HG03565 (cell line): Measurements from ENCODE around the gene TM9SF1.
"Not testable (repeated sequence)": the region's sequence is repeated elsewhere in the genome, so short reads cannot be mapped to it uniquely, and the experiment has no call there.

ENCODE experiments used
- ATAC-seq: cut with Tn5 transposase; IDR thresholded peaks from one replicate; pipeline ENCODE4 v1.9.1; 2021; ENCODE audit warnings: mild to moderate bottlenecking, moderate library complexity; ENCODE audit not compliant: unreplicated experiment

Gene TM9SF1

DNA sequence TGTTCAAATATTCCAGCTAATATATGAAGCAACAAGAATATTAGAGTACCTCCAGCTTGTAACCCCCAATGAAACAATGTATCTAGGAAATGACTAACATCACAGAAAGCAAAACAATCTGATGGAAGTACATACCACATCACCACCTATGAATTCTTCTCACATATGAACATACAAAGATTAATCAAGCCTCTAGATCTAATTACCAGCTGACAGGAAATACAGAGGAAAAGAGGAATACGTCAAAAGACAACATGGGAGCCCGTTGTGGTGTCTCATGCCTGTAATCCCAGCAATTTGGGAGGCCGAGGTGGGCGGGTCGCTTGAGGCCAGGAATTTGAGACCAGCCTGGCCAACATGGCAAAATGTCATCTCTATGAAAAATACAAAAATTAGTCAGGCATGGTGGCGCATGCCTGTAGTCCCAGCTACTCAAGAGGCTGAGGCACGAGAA lies 29.4 kb upstream of the TM9SF1 start:
- no peak for ATAC-seq

DNA sequence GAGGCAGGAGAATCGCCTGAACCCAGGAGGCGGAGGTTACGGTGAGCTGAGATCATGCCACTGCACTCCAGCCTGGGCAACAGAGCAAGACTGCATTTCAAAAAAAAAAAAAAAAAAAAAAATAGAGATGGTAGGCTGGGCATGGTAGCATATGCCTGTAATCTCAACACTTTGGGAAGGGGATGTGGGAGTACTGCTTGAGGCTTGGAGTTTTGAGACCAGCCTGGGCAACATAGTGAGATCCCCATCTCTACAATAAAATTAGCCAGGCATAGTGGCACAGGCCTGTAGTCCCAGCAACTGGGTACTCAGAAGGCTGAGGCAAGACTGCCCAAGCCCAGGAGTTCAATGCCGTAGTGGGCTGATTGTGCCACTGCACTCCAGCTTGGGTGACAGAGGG lies 27.7 kb upstream of the TM9SF1 start:
- not testable (repeated sequence) for ATAC-seq

DNA sequence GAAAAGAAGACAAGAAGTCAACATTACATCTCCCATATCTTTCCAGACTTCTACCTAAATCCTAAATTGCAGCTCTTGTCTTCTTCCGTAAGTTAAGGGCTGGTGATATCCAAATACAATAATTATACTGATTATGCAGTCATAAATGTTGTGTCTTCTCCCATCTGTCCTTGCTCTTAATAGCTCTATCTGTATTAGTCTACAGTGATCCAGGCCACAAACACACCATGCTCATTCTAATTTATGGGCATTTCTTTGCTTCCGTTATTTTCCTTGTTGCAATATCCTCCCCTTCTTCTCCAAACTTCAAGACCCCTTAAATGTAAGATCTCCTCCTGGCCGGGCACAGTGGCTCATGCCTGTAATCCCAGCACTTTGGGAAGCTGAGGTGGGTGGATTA lies 24.3 kb upstream of the TM9SF1 start:
- ATAC-seq = no peak

DNA sequence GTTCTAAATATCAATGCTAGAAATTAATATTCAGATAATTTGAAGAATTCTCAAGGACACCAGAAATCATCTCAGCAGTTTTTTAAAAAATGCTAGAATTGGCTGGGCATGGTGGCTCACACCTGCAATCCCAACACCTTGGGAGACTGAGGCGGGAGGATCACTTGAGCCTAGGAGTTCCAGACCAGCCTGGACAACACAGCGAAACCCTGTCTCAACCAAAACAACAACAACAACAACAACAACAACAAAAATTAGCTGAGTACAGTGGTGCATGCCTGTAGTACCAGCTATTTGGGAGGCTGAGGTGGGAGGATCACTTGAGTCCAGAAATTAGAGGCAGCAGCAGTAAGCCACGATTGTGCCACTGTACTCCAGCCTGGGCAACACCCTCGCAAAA lies 23.8 kb upstream of the TM9SF1 start:
- no peak for ATAC-seq

DNA sequence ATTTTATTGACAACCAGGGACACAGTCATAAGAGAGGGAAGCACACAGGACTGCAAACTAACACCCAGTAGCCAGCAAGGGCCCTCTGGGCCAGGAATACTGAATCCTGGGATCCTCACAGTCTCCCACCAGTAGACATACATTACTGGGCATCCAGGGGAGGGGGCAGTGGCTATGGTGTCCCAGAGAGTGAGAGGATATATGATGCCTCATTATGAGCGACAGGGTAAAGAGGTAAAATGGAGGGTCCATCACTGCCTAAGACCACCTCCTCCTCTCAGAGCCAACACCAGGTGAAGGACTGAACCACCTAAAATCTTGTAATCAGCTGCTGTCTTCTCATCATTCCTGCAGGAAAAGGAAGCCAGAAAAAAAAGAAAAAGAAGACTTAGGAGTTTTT lies 21.6 kb upstream of the TM9SF1 start:
- not testable (repeated sequence) for ATAC-seq

DNA sequence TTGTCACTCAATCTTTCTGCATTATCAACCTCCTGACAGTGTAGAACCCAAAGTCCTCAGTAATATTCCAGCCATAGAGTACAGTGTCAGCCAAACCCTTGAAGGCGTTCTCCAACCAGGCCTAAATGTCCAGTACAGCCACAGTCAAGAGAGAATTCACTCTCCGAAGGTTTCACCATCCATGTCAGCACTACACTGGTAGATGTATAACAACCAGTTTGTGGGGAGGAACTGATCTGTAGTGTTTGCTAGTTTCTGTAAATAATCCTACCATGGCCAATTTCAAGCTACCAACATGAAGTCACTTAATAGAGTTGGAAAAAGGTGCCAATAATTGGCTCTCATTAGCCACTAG lies 21.1 kb upstream of the TM9SF1 start:
- ATAC-seq = no peak

DNA sequence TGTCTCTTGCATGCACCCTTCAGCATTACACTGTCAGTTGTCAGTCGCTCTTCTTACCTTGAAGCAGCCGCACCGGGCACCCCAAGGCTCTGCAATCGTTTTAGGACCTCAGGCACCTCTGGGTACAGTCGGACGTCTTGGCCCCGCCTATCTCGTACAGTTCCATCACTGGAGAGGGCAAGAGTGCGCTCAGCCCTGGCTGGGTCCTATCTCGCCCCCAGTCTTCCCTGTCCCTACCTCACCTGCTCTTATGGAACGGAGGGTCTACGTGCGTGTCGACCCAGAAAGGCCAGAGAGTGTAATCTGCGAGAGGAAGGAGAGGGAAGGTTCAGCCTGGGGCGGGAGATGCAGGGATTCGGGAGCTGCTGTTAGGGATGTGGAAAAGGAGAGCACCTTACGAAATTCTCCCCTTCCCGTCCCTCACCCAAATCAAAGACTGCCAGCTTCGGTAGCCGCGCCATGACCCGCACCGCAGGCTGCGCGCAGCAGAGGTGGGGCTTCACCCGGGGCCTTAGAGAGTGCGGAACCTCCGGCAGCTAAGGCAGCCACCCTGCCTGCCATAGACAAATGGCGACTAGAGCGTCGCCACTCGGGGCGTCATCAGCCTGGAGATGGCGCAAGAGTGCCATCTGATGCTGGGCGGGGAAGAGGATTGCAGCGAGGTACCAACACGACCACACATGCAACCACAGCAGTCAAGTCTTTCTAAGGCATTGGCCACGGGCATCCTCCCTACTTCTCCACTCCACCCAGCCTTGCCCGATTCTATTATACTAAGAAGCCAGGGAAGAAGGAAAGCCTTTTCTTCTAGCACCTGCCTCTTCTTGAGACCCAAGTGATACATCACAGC lies 20.5 kb upstream of the TM9SF1 start, which contains the start of gene MDP1:
Gene MDP1, minus strand, starts transcription at position 572 of the 850 bp plus-strand sequence. Its CDS starts 111 bp downstream, at position 461.
- ATAC-seq = peak; percentile 53

DNA sequence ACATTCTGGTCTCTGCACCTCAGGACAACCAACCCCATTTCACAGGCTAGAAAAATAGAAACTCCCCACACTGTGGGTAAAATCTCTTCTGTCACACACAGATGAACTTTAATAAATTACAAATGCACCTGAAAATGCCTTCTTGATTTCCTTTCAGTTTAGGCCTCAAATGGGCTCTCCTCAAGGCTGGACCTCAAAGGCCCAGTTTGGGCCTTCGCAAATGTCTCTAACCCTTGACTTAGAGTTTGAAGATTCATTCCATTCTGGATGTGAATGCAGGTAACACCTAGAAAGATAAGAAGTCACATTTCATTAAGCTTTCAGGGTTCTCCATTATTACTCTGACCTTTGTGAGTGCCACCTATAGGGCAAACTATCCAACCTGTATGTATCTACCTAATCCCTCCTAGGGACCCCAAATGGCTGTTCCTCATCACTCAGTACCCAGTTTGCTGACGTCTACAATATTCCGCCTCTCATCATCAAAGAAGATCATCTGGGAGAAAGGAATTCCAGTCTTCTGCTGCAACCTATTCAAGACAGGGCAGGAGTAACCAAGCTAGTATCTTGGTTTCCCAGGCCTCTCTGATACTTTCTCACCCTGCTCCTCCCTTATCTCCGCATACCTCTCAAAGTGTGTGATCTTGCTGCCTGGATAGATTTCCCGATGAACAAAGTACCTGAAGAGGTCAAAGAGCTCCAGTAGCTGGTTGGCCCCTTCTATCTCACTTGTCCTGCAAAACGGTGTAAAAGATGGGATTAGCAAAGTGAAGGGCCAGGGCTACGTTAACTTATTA lies 18.8 kb upstream of the TM9SF1 start:
- ATAC-seq = no peak

DNA sequence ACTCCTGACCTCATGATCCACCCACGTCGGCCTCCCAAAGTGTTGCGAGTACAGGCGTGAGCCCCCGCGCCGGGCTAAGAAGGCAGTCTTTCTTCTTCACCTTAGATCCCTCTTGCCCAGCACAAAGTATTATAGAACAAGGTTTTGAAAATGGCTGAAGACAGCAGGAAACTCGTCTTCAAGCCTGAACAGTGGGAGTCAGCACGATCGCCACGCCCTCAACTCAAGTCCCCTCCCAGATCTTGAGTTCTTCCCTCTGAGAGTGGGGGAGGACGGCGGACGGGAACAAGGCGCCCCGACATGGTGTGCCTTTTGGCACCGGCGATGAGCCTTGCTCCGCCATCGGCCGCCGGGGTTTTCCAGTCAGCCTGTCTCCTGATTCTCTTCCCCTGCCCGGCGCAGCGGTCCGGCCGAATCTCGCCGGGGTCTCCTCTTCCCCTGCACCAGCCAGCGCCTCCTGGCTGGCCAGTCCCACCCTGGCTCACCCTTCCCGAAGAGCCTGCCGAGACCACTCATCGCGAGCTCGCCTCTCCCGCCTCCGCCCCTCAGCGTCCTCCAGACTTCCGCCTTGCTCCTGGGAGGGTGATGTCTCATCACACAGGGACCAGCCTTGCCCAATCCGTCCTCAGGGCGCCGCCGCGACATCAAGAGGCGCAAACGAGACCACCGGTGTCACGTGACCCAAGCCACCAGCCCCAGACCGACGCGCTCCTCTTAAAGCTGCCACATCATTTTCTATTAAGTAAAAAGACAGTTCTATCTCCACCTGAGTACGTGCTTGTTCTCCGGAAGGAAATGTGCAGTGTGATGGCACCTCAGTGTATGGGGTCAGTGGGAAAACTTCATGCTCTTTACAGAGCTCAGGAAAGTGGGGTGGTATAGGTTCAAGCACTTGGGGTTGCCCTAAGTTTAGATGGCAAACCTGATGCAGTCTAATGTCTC lies 18.0 kb upstream of the TM9SF1 start, which contains the start of gene CHMP4A:
Gene CHMP4A, minus strand, starts transcription at position 565 of the 942 bp plus-strand sequence. Its CDS starts 49 bp downstream, at position 516.
- ATAC-seq = peak; percentile 73

DNA sequence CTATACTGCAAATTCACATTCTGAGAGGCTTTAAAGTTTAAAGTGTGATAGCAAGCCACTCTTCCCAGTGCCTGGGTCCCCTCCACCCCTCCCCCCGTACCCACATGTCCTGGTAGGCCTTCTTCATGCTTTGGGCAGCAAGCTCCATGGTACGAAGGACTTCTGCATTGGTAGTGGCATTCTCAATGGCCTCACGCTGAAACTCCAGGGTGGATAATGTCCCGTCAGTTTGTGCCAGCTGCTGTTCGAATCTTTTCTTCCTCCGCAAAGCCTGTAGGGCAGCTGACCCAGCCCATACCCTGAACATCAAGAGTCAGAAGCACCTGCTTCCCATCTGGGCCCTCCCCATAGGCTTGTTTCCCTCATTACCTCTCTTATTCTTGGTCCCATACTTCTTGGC lies 16.1 kb upstream of the TM9SF1 start:
- ATAC-seq = no peak

DNA sequence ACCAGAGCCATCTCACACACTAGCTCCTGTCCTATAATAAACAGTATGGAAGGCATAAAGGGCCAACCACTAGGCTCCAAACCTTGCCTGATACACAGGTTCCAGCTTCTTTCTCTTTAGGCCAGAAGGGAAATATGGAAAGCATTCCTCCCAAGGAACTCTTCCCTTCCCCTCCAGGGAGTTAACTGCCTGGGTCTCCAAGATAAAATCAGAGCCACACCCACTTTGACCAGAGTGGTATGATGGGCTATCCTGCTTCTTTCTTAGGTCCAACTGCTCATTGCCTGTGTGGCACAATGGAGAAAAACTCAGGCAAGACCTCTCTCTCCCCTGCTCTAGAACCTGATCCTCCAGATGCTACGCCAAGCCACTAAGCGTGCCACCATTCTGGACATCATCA lies 12.4 kb upstream of the TM9SF1 start:
- ATAC-seq = no peak

DNA sequence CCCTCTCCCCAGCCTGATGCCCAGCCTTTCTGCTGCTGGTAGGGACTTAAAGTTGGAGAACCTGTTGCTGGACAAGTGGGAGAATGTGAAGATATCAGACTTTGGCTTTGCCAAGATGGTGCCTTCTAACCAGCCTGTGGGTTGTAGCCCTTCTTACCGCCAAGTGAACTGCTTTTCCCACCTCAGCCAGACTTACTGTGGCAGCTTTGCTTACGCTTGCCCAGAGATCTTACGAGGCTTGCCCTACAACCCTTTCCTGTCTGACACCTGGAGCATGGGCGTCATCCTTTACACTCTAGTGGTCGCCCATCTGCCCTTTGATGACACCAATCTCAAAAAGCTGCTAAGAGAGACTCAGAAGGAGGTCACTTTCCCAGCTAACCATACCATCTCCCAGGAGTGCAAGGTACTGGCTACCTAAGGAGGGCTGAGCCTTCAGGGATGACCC lies 11.9 kb upstream of the TM9SF1 start:
- ATAC-seq = no peak

DNA sequence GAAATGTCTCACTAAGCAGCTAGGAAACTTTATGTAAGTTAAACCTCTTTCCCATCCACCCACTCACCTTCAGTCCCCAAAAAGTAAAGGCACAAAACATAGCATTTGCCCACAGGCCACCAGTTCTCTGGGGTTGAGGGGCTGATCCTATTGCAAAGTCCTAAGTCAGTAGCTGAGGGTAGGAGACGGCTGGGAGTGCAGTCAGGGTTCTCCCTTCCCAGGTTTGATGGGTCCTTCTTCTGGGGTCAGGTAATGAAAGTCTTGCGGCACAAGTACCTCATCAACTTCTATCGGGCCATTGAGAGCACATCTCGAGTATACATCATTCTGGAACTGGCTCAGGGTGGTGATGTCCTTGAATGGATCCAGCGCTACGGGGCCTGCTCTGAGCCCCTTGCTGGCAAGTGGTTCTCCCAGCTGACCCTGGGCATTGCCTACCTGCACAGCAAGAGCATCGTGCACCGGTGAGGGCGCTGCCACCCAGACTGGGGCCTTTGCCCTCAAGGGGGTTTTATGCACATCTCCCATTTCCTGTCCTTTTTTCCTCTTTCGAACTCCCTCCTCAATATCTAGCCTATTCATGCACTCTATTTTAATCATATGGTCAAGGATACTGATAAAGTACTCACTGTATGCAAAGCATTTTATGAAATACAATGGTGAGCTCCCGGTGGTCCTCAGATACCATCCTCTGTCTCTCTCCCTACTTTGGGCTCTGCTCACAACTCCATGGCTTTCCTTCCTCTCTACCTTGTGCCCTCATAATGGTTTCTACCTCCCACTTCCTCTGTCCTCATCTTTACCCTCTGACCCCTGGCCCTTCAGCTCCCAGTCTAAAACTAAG lies 11.2 kb upstream of the TM9SF1 start:
- no peak for ATAC-seq

DNA sequence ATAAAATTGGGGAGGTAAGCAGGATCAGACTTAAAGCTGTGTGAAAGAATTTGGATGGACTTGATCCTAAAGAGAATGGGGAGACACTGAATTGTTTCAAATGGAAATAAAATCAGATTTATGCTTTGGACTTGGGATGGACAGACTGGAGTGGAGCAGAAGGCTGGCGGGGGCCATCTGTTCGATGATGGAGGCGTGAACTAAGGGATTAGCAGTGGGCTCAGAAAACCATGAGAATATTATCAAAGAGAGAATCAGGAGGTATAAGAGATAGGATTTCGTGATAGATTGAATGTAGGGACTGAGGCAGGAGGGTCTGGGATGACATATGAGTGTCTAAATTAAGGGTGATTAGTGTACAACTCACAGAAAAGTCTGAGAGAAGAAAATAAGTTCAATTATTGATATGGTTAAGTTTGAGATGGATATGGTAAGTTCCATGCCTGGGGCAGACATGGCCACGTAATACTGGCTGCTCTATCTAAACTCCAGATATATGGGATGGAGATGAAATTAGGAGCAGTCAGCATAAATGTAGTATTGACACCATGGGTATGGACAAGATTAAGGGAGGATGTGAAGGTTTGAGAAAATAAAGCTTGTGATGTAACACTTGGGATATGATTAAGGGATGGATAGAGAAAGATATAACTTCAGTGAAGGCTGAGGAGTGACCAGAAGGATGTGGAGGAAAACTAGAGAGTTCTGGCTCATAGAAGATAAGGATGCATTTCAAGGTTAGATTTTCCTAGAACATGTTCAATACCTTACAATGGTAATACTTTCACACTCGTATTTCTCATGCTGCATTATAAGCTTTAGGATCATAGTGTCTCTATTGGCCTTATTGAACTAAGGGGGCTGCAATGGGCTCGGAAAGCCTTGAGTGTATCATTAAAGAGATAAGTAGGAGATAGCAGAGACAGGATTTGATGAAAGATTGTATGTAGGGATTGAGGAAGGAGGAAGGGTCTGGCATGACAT lies 9.2 kb upstream of the TM9SF1 start:
- ATAC-seq = no peak

DNA sequence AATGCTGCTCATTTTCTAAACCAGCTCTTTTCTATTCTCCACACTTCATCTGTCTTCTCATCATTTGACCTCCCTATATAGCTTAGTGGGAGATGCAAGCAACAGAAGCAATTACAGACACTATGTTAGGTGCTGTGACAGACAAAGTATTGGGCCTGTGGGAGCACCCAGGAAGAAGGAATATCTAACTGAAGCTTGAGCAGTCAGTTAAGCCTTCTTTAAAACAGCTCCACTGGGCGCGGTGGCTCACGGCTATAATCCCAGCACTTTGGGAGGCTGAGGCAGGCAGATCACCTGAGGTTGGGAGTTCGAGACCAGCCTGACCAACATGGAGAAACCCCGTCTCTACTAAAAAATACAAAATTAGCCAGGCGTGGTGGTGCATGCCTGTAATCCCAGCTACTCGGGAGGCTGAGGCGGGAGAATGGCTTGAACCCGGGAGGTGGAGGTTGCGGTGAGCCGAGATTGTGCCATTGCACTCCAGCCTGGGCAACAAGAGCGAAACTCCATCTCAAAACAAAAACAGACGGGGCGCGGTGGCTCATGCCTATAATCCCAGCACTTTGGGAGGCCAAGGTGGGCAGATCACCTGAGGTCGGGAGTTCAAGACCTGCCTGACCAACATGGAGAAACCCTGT lies 8.1 kb upstream of the TM9SF1 start:
- ATAC-seq = not testable (repeated sequence)

DNA sequence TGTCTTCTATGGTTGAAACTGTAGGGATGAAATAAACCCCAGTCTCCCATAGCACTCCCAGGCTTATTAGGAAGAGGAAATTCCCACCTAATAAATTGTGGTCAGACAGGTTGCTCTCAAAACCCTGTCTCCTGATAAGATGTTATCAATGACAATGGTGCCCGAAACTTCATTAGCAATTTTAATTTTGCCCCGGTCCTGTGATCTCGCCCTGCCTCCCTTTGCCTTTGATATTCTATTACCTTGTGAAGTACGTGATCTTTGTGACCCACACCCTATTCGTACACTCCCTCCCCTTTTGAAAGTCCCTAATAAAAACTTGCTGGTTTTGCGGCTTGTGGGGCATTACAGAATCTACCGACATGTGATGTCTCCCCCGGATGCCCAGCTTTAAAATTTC lies 7.3 kb upstream of the TM9SF1 start:
- not testable (repeated sequence) for ATAC-seq

DNA sequence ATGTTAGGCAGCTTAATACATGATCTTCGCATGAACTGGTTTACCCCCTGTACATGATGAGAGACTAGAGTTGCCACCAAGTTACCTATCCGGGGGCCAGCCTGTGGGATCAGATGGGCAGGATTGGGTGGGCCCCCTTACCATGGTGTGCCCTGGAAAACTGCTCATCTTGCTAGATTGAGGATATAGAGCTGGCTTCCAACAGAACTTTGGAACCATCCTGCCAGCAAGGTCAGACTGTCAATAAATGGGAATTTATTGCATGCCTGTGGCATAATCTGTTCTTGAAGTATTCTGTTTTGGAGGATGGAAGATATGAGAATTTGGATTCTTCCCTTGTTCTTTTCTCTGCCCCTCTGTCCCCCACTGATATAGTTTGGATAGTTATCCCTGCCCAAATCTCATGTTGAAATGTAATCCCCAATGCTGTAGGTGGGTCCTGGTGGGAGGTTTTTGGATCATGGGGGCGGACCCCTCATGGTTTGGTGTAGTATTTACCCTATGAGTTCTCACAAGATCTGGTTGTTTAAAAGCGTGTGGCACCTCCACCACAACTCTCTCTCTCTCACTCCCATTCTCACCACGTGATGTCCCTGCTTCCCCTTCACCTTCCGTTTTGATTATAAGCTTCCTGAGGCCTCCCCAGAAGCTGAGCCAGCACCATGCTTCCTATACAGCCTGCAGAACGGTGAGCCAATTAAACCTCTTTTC lies 3.7 kb upstream of the TM9SF1 start:
- no peak for ATAC-seq
